Uterine smooth muscle cell (primary cell): Measurements from ENCODE around the gene PPP1R12B. TPM values are rescaled to one million over a fixed set of nuclear protein-coding genes. Genes with fewer than 3 reads are reported as not detected.

Experiments
- total RNA-seq: library from RNA; depleted of rRNA; stranded (reverse); fragments of >200 nt; gene quantifications from 2 replicates; pipeline ENCODE4 v1.2.3, GENCODE V29; 2014

Gene PPP1R12B, protein sequence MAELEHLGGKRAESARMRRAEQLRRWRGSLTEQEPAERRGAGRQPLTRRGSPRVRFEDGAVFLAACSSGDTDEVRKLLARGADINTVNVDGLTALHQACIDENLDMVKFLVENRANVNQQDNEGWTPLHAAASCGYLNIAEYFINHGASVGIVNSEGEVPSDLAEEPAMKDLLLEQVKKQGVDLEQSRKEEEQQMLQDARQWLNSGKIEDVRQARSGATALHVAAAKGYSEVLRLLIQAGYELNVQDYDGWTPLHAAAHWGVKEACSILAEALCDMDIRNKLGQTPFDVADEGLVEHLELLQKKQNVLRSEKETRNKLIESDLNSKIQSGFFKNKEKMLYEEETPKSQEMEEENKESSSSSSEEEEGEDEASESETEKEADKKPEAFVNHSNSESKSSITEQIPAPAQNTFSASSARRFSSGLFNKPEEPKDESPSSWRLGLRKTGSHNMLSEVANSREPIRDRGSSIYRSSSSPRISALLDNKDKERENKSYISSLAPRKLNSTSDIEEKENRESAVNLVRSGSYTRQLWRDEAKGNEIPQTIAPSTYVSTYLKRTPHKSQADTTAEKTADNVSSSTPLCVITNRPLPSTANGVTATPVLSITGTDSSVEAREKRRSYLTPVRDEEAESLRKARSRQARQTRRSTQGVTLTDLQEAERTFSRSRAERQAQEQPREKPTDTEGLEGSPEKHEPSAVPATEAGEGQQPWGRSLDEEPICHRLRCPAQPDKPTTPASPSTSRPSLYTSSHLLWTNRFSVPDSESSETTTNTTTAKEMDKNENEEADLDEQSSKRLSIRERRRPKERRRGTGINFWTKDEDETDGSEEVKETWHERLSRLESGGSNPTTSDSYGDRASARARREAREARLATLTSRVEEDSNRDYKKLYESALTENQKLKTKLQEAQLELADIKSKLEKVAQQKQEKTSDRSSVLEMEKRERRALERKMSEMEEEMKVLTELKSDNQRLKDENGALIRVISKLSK
- 16.9 and 23.0 TPM in 2 replicates for total RNA-seq

GRCh38 chr1:202348509-202349205 is at the start of gene PPP1R12B:
PPP1R12B (plus strand) TSS chr1:202348699; CDS start chr1:202348852, 153 bp downstream.

Other genes starting within 250 kb of the PPP1R12B start
- gene GPR37L1, start 225.8 kb upstream of the PPP1R12B start, total RNA-seq, result not detected in 2 replicates
- 20.1 and 27.7 TPM in 2 replicates for gene ARL8A, start 204.0 kb upstream of the PPP1R12B start, total RNA-seq
- gene PTPN7, start 188.1 kb upstream of the PPP1R12B start, total RNA-seq, result under 0.01 TPM in 1 of 2 replicates, not detected in the other
- gene LGR6, start 154.9 kb upstream of the PPP1R12B start, total RNA-seq, result not detected in 2 replicates
- gene UBE2T, start 6.8 kb upstream of the PPP1R12B start, total RNA-seq, result 35.4 and 129 TPM in 2 replicates